Fibroblast of lung (primary cell): ENCODE data around the gene ISOC2.

ENCODE experiments used
- CTCF ChIP-seq, 2 donors: IDR thresholded peaks in 1 of 2; conservative IDR thresholded peaks in 1 of 2; 1 replicate in 1 of 2; 2 replicates in 1 of 2; pipeline ENCODE4 v1.5.1; 2011 to 2012; ENCODE audit warnings: low read length in 2 of 2, control low read depth in 1 of 2, inconsistent platforms in 1 of 2, low read depth in 1 of 2, mild to moderate bottlenecking in 1 of 2
- EZH2 ChIP-seq: IDR thresholded peaks from 2 replicates; pipeline ENCODE4 v1.5.1; 2012; ENCODE audit warnings: low read length, control low read depth, mild to moderate bottlenecking; ENCODE audit errors: missing control alignments

GRCh38 chr19:55449469-55449868 lies 12.0 kb downstream of the ISOC2 start:
- TF ChIP-seq CTCF (conservative IDR thresholded peaks at IDR 0.05 in 1 of 2, IDR thresholded peaks at IDR 0.05 in 1 of 2; ENCODE audit: low read depth in 1 of 2, low read length in 2 of 2), result no peak
- TF ChIP-seq EZH2, result no peak
